ENCODE data around the gene SLC1A3.

Gene SLC1A3

GRCh38 chr5:36613771-36614656 lies 7.6 kb downstream of the SLC1A3 start:
- Histone ChIP-seq H3K27ac (no peak overlapping the region), H3K36me3 (ENCODE audit: insufficient read depth) (no peaks in the 10 kb centered on the region)

GRCh38 chr5:36614657-36615308 lies 8.4 kb downstream of the SLC1A3 start:
- H4K20me1 ChIP-seq (ENCODE audit: insufficient read depth): no peaks in the 10 kb centered on the region
- no peaks in the 10 kb centered on the region for H3K36me3 ChIP-seq (ENCODE audit: insufficient read depth)
- no peak overlapping the region for H2AFZ ChIP-seq (ENCODE audit: low read depth)
- no peak overlapping the region for H3K9ac ChIP-seq
- H3K4me1 ChIP-seq (ENCODE audit: low read depth, poor library complexity, severe bottlenecking): no peaks in the 10 kb centered on the region
- H3K27me3 ChIP-seq (ENCODE audit: insufficient read depth, low read depth): no peaks in the 10 kb centered on the region
- no peak overlapping the region for H3K27ac ChIP-seq
- no peak for TF ChIP-seq CTCF (conservative IDR thresholded peaks at IDR 0.05; ENCODE audit: low read depth, low read length)
- no peak overlapping the region for H3K4me2 ChIP-seq
- H3K4me3 ChIP-seq (IDR thresholded peaks at IDR 0.05; ENCODE audit: insufficient read depth, low read depth, low read length): no peak overlapping the region
- H3K79me2 ChIP-seq (ENCODE audit: insufficient read depth, low read depth): no peaks in the 10 kb centered on the region

More at GRCh38 chr5:36613771-36614656, 7.6 kb downstream of the SLC1A3 start:
- H3K4me1 ChIP-seq (ENCODE audit: low read depth, poor library complexity, severe bottlenecking): no peaks in the 10 kb centered on the region
- H3K27me3 ChIP-seq (ENCODE audit: insufficient read depth, low read depth): no peaks in the 10 kb centered on the region
- no peaks in the 10 kb centered on the region for H3K79me2 ChIP-seq (ENCODE audit: insufficient read depth, low read depth)
- H2AFZ ChIP-seq (ENCODE audit: low read depth): no peak overlapping the region
- no peak overlapping the region for H3K4me2 ChIP-seq
- no peak overlapping the region for H3K9ac ChIP-seq
- TF ChIP-seq CTCF (conservative IDR thresholded peaks at IDR 0.05; ENCODE audit: low read depth, low read length): no peak
- H4K20me1 ChIP-seq (ENCODE audit: insufficient read depth): no peaks in the 10 kb centered on the region
- H3K4me3 ChIP-seq (IDR thresholded peaks at IDR 0.05; ENCODE audit: insufficient read depth, low read depth, low read length): no peak overlapping the region

- H3K4me2 ChIP-seq: no peak overlapping the region
- no peaks in the 10 kb centered on the region for H3K27me3 ChIP-seq (ENCODE audit: insufficient read depth, low read depth)
- H2AFZ ChIP-seq (ENCODE audit: low read depth): no peak overlapping the region
- H3K79me2 ChIP-seq (ENCODE audit: insufficient read depth, low read depth): no peaks in the 10 kb centered on the region
- no peak for TF ChIP-seq CTCF (conservative IDR thresholded peaks at IDR 0.05; ENCODE audit: low read depth, low read length)
- no peaks in the 10 kb centered on the region for H3K4me1 ChIP-seq (ENCODE audit: low read depth, poor library complexity, severe bottlenecking)
- H3K27ac ChIP-seq: no peak overlapping the region
- H3K4me3 ChIP-seq (IDR thresholded peaks at IDR 0.05; ENCODE audit: insufficient read depth, low read depth, low read length): no peak overlapping the region
- H4K20me1 ChIP-seq (ENCODE audit: insufficient read depth): no peaks in the 10 kb centered on the region
- no peak overlapping the region for H3K9ac ChIP-seq
- no peaks in the 10 kb centered on the region for H3K36me3 ChIP-seq (ENCODE audit: insufficient read depth)
Measured at GRCh38 chr5:36619012-36619635, 12.7 kb downstream of the SLC1A3 start.

GRCh38 chr5:36621985-36622384 lies 15.6 kb downstream of the SLC1A3 start:
- H3K79me2 ChIP-seq (ENCODE audit: insufficient read depth, low read depth): no peaks in the 10 kb centered on the region
- no peak overlapping the region for H3K27ac ChIP-seq
- H3K9ac ChIP-seq: no peak overlapping the region
- no peak overlapping the region for H3K4me2 ChIP-seq
- no peak overlapping the region for H3K4me3 ChIP-seq (IDR thresholded peaks at IDR 0.05; ENCODE audit: insufficient read depth, low read depth, low read length)
- no peaks in the 10 kb centered on the region for H3K4me1 ChIP-seq (ENCODE audit: low read depth, poor library complexity, severe bottlenecking)
- H2AFZ ChIP-seq (ENCODE audit: low read depth): no peak overlapping the region
- no peak for TF ChIP-seq CTCF (conservative IDR thresholded peaks at IDR 0.05; ENCODE audit: low read depth, low read length)
- H3K36me3 ChIP-seq (ENCODE audit: insufficient read depth): no peaks in the 10 kb centered on the region
- H4K20me1 ChIP-seq (ENCODE audit: insufficient read depth): no peaks in the 10 kb centered on the region
- H3K27me3 ChIP-seq (ENCODE audit: insufficient read depth, low read depth): no peaks in the 10 kb centered on the region
